ENCODE measurements around the gene CD244. TPM values are rescaled to one million over a fixed set of nuclear protein-coding genes. Genes with fewer than 3 reads are reported as not detected.

Gene CD244
- polyA plus RNA-seq, 3 donors: 62.2 to 116 (median 106) TPM

- H3K9me3 Mint-ChIP-seq: peaks cover 0 to 2% (median 0%) of the 10 kb centered on the region in 7 donors
- Histone ChIP-seq H4K20me1 (ENCODE audit: insufficient read depth, low read length) (peaks cover 30% of the 10 kb centered on the region), H2AFZ (ENCODE audit: insufficient read depth, low read depth, low read length, poor library complexity, severe bottlenecking) (peak overlapping the region; percentile 8), H3K79me2 (ENCODE audit: insufficient read depth, low read length) (peaks cover 76% of the 10 kb centered on the region), H3K27ac (ENCODE audit: low read depth in 1 of 2, low read length in 2 of 2) (peak overlapping the region; percentile 68 to 77), H3K36me3 (replicated peaks in 1 of 2; ENCODE audit: control insufficient read depth in 1 of 2, insufficient read depth in 2 of 2, low read length in 2 of 2) (peaks cover 26 to 38% of the 10 kb centered on the region in 2 donors), H3K4me1 (ENCODE audit: control insufficient read depth in 1 of 2, insufficient read depth in 2 of 2, low read length in 2 of 2) (peaks cover 71 to 81% of the 10 kb centered on the region in 2 donors), H3K4me2 (replicated peaks; ENCODE audit: extremely low read depth, low read length, poor library complexity, severe bottlenecking) (peak overlapping the region; percentile 57), H3K9ac (ENCODE audit: insufficient read depth, low read length, poor library complexity, severe bottlenecking) (no peak overlapping the region), H3K4me3 (replicated peaks in 1 of 3; ENCODE audit: low read depth in 2 of 3, low read length in 3 of 3) (peak overlapping the region in 1 of 3 experiments; percentile 43), H3K27me3 (ENCODE audit: control insufficient read depth in 2 of 2, insufficient read depth in 2 of 2, low read length in 2 of 2) (no peaks in the 10 kb centered on the region), H3K9me3 (replicated peaks in 1 of 2; ENCODE audit: control insufficient read depth in 1 of 2, insufficient read depth in 1 of 2, low read length in 2 of 2) (no peaks in the 10 kb centered on the region)
- peaks cover 54% of the 10 kb centered on the region for H3K4me1 Mint-ChIP-seq
- peak in 1 of 3 donors; percentile 28 for DNase-seq
- intact Hi-C loops (cut with micrococcal nuclease): no loop called here
- no peak for TF ChIP-seq CTCF (IDR thresholded peaks at IDR 0.05)
- H3K27me3 Mint-ChIP-seq (ENCODE audit: low read depth in 3 of 3): peaks cover 0 to 3% (median 0%) of the 10 kb centered on the region in 3 donors
- H3K27ac Mint-ChIP-seq: peak overlapping the region; percentile 80 to 94 (median 91)
- peak overlapping the region; percentile 9 to 85 for H3K4me3 Mint-ChIP-seq
- peaks cover 12 to 13% of the 10 kb centered on the region in 2 donors for H3K36me3 Mint-ChIP-seq
- 33% methylated on average over 1 of the region's 3 CpGs for WGBS (ENCODE audit: insufficient coverage)
These were observed 4.2 kb downstream of the CD244 start for GRCh38 chr1:160858507-160858906.

- H3K36me3 Mint-ChIP-seq: peaks cover 16 to 17% of the 10 kb centered on the region in 2 donors
- H3K9me3 Mint-ChIP-seq: peaks cover 0 to 5% (median 2%) of the 10 kb centered on the region in 7 donors
- H2AFZ ChIP-seq (ENCODE audit: insufficient read depth, low read depth, low read length, poor library complexity, severe bottlenecking): peak overlapping the region; percentile 8
- peaks cover 67 to 77% of the 10 kb centered on the region in 2 donors for H3K4me1 ChIP-seq (ENCODE audit: control insufficient read depth in 1 of 2, insufficient read depth in 2 of 2, low read length in 2 of 2)
- H3K4me2 ChIP-seq (replicated peaks; ENCODE audit: extremely low read depth, low read length, poor library complexity, severe bottlenecking): peak overlapping the region; percentile 57
- peak overlapping the region; percentile 42 to 85 for H3K4me3 Mint-ChIP-seq
- intact Hi-C loops (cut with micrococcal nuclease): no loop called here
- peaks cover 50% of the 10 kb centered on the region for H3K4me1 Mint-ChIP-seq
- WGBS (ENCODE audit: insufficient coverage): 35% methylated on average over 2 of the region's 4 CpGs
- peaks cover 34% of the 10 kb centered on the region for H4K20me1 ChIP-seq (ENCODE audit: insufficient read depth, low read length)
- H3K27ac ChIP-seq (ENCODE audit: low read depth in 1 of 2, low read length in 2 of 2): peak overlapping the region; percentile 4 to 77
- H3K9ac ChIP-seq (ENCODE audit: insufficient read depth, low read length, poor library complexity, severe bottlenecking): no peak overlapping the region
- H3K27me3 Mint-ChIP-seq (ENCODE audit: low read depth in 3 of 3): peaks cover 0 to 3% (median 0%) of the 10 kb centered on the region in 3 donors
- H3K4me3 ChIP-seq (replicated peaks in 1 of 3; ENCODE audit: low read depth in 2 of 3, low read length in 3 of 3): peak overlapping the region in 1 of 3 experiments; percentile 43
- H3K79me2 ChIP-seq (ENCODE audit: insufficient read depth, low read length): peaks cover 80% of the 10 kb centered on the region
- H3K36me3 ChIP-seq (replicated peaks in 1 of 2; ENCODE audit: control insufficient read depth in 1 of 2, insufficient read depth in 2 of 2, low read length in 2 of 2): peaks cover 28 to 42% of the 10 kb centered on the region in 2 donors
- no peaks in the 10 kb centered on the region for H3K27me3 ChIP-seq (ENCODE audit: control insufficient read depth in 2 of 2, insufficient read depth in 2 of 2, low read length in 2 of 2)
- peak in 2 of 3 donors; percentile 26 to 47 for DNase-seq
- peak overlapping the region in 6 of 7 donors; percentile 68 to 94 (median 90) for H3K27ac Mint-ChIP-seq
- H3K9me3 ChIP-seq (replicated peaks in 1 of 2; ENCODE audit: control insufficient read depth in 1 of 2, insufficient read depth in 1 of 2, low read length in 2 of 2): no peaks in the 10 kb centered on the region
- TF ChIP-seq CTCF (IDR thresholded peaks at IDR 0.05): no peak
These were observed 4.6 kb downstream of the CD244 start for GRCh38 chr1:160858097-160858496.
